ENCODE measurements around the gene P2RX5. TPM values are rescaled to one million over a fixed set of nuclear protein-coding genes. Genes with fewer than 3 reads are reported as not detected.
"Not testable (repeated sequence)": the region's sequence is repeated elsewhere in the genome, so short reads cannot be mapped to it uniquely, and the experiment has no call there.

Gene P2RX5
- total and polyA plus RNA-seq, 4 donors, result 6.0 to 16.8 (median 10.4) TPM

DNA sequence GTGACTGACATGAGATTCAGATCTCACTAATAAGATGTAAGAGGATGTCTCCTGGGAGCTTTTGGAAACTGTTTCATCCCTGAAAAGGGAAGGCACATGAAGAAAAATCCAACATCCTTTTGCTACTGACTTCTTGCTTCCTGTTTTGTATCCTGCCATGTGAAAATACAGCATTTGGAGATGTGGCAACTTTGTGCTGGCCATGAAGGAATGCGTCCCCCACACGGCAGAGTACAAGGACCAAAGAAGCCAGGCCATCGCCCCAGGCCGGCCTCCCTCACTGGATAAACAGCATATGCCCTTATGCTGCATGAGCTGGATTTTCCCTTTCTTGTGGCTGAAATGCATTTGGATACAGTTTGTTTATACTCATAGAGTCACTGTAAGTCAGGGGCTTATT, 22.2 kb upstream of the P2RX5 start:
- peaks cover 3% of the 10 kb centered on the region for H3K4me1 ChIP-seq (ENCODE audit: control insufficient read depth, insufficient read depth, low read length)
- H3K27me3 ChIP-seq (ENCODE audit: control insufficient read depth, insufficient read depth, low read length), result no peaks in the 10 kb centered on the region
- no peaks in the 10 kb centered on the region for H3K9me3 ChIP-seq (ENCODE audit: control insufficient read depth, insufficient read depth, low read length)
- peaks cover 50% of the 10 kb centered on the region for H3K36me3 ChIP-seq (ENCODE audit: control insufficient read depth, insufficient read depth, low read length)
- no peak for DNase-seq (ENCODE audit: low read depth in 4 of 6, low spot score in 6 of 6)
- 89% methylated on average over 4 of the region's 4 CpGs for WGBS (ENCODE audit: insufficient coverage)
- H3K4me3 ChIP-seq (ENCODE audit: low read depth, low read length), result no peak overlapping the region
- H3K27ac ChIP-seq (ENCODE audit: low read depth, low read length), result no peak overlapping the region

GRCh38 chr17:3715296-3715695, 19.3 kb upstream of the P2RX5 start:
- no peaks in the 10 kb centered on the region for H3K27me3 ChIP-seq (ENCODE audit: control insufficient read depth, insufficient read depth, low read length)
- peaks cover 57% of the 10 kb centered on the region for H3K36me3 ChIP-seq (ENCODE audit: control insufficient read depth, insufficient read depth, low read length)
- no peak overlapping the region for H3K27ac ChIP-seq (ENCODE audit: low read depth, low read length)
- no peak overlapping the region for H3K4me3 ChIP-seq (ENCODE audit: low read depth, low read length)
- DNase-seq (ENCODE audit: low read depth in 4 of 6, low spot score in 6 of 6), result no peak
- no peaks in the 10 kb centered on the region for H3K9me3 ChIP-seq (ENCODE audit: control insufficient read depth, insufficient read depth, low read length)
- 83% methylated on average over 5 of the region's 8 CpGs for WGBS (ENCODE audit: insufficient coverage)
- H3K4me1 ChIP-seq (ENCODE audit: control insufficient read depth, insufficient read depth, low read length), result no peaks in the 10 kb centered on the region

GRCh38 chr17:3712811-3713463, 17.0 kb upstream of the P2RX5 start:
- no peak overlapping the region for H3K27ac ChIP-seq (ENCODE audit: low read depth, low read length)
- no peaks in the 10 kb centered on the region for H3K4me1 ChIP-seq (ENCODE audit: control insufficient read depth, insufficient read depth, low read length)
- H3K9me3 ChIP-seq (ENCODE audit: control insufficient read depth, insufficient read depth, low read length), result no peaks in the 10 kb centered on the region
- 86% methylated on average over 11 of the region's 13 CpGs for WGBS (ENCODE audit: insufficient coverage)
- no peak overlapping the region for H3K4me3 ChIP-seq (ENCODE audit: low read depth, low read length)
- DNase-seq (ENCODE audit: low read depth in 4 of 6, low spot score in 6 of 6), result no peak
- H3K27me3 ChIP-seq (ENCODE audit: control insufficient read depth, insufficient read depth, low read length), result no peaks in the 10 kb centered on the region
- peaks cover 46% of the 10 kb centered on the region for H3K36me3 ChIP-seq (ENCODE audit: control insufficient read depth, insufficient read depth, low read length)

DNA sequence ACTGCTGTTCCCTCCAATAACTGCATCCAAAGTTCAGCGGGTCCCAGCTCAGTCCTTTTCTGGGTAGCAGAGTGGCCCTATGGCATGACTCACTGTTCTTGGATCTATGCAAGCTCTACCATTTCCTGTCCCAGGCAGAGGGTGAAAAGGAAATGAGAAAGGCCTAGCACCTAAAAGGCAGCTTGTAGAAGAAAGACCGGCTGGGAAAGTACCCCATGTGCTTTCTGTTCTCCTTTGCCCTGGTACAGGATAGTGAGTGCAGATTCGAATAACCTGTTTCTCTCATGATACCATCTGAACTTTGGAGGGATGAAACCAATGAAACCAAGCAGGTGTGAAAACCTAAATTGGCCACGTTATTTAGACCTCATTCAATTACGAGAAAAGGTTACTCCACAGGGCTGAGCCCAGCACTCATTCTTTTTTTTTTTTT, 15.0 kb upstream of the P2RX5 start:
- 60% methylated on average over 1 of the region's 5 CpGs for WGBS (ENCODE audit: insufficient coverage)
- H3K9me3 ChIP-seq (ENCODE audit: control insufficient read depth, insufficient read depth, low read length), result no peaks in the 10 kb centered on the region
- no peak overlapping the region for H3K4me3 ChIP-seq (ENCODE audit: low read depth, low read length)
- H3K27ac ChIP-seq (ENCODE audit: low read depth, low read length), result no peak overlapping the region
- DNase-seq (ENCODE audit: low read depth in 4 of 6, low spot score in 6 of 6), result no peak
- peaks cover 33% of the 10 kb centered on the region for H3K36me3 ChIP-seq (ENCODE audit: control insufficient read depth, insufficient read depth, low read length)
- no peaks in the 10 kb centered on the region for H3K27me3 ChIP-seq (ENCODE audit: control insufficient read depth, insufficient read depth, low read length)
- H3K4me1 ChIP-seq (ENCODE audit: control insufficient read depth, insufficient read depth, low read length), result no peaks in the 10 kb centered on the region

GRCh38 chr17:3708366-3708765, 12.4 kb upstream of the P2RX5 start:
- no peaks in the 10 kb centered on the region for H3K9me3 ChIP-seq (ENCODE audit: control insufficient read depth, insufficient read depth, low read length)

GRCh38 chr17:3705718-3705984, 9.7 kb upstream of the P2RX5 start:
- not testable (repeated sequence) for H3K27me3 ChIP-seq (ENCODE audit: control insufficient read depth, insufficient read depth, low read length); H3K36me3 ChIP-seq (ENCODE audit: control insufficient read depth, insufficient read depth, low read length); DNase-seq (ENCODE audit: low read depth in 4 of 6, low spot score in 6 of 6); H3K4me3 ChIP-seq (ENCODE audit: low read depth, low read length); H3K4me1 ChIP-seq (ENCODE audit: control insufficient read depth, insufficient read depth, low read length); H3K27ac ChIP-seq (ENCODE audit: low read depth, low read length); H3K9me3 ChIP-seq (ENCODE audit: control insufficient read depth, insufficient read depth, low read length)
- WGBS (ENCODE audit: insufficient coverage), result 100% methylated on average over 1 of the region's 1 CpG

More at GRCh38 chr17:3708366-3708765, 12.4 kb upstream of the P2RX5 start:
- Histone ChIP-seq H3K4me3 (ENCODE audit: low read depth, low read length) (no peak overlapping the region), H3K4me1 (ENCODE audit: control insufficient read depth, insufficient read depth, low read length) (no peaks in the 10 kb centered on the region), H3K36me3 (ENCODE audit: control insufficient read depth, insufficient read depth, low read length) (peaks cover 17% of the 10 kb centered on the region), H3K27ac (ENCODE audit: low read depth, low read length) (no peak overlapping the region), H3K27me3 (ENCODE audit: control insufficient read depth, insufficient read depth, low read length) (no peaks in the 10 kb centered on the region)
- 96% methylated on average over 3 of the region's 3 CpGs for WGBS (ENCODE audit: insufficient coverage)
- no peak for DNase-seq (ENCODE audit: low read depth in 4 of 6, low spot score in 6 of 6)

DNA sequence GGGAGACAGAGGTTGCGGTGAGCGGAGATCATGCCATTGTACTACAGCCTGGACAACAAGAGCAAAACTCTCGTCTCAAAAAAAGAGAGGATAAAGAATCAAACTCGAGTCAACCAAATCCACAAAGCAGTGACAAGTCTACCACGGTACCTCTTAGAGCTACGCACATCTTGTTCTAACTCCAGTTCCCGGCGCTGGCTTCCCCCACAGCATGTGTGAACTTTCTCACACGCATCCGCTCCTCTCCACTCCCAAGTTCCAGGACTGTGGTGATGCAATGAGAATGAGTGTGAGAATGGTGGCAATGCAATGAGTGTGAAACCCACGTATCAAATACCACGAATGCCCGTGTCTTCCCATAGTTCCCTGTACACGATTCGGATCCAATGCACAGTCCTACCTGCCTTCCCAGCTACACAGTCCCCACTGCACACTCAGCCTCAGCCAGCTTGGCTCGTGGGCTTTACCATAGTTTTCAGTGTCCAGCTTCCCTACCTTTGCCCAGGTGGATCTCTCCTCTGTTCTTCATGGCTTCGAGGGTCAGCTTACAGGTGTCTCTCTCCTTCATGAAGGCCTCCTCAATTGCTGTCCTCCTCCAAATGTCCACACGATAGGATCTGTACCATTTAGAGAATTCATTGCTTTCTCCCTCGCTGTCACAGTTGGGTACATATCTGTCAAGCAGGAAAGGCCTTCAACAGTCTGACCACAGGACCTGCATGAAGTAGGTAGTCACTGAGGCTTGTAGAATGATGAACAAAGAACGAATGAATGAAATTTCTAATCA, 9.2 kb upstream of the P2RX5 start:
- peaks cover 5% of the 10 kb centered on the region for H3K36me3 ChIP-seq (ENCODE audit: control insufficient read depth, insufficient read depth, low read length)
- H3K4me1 ChIP-seq (ENCODE audit: control insufficient read depth, insufficient read depth, low read length), result no peaks in the 10 kb centered on the region
- H3K4me3 ChIP-seq (ENCODE audit: low read depth, low read length), result no peak overlapping the region
- no peaks in the 10 kb centered on the region for H3K27me3 ChIP-seq (ENCODE audit: control insufficient read depth, insufficient read depth, low read length)
- no peak overlapping the region for H3K27ac ChIP-seq (ENCODE audit: low read depth, low read length)
- H3K9me3 ChIP-seq (ENCODE audit: control insufficient read depth, insufficient read depth, low read length), result no peaks in the 10 kb centered on the region
- DNase-seq (ENCODE audit: low read depth in 4 of 6, low spot score in 6 of 6), result no peak
- WGBS (ENCODE audit: insufficient coverage), result 82% methylated on average over 10 of the region's 20 CpGs

GRCh38 chr17:3702041-3702539, 6.1 kb upstream of the P2RX5 start:
- not testable (repeated sequence) for H3K36me3 ChIP-seq (ENCODE audit: control insufficient read depth, insufficient read depth, low read length); H3K27ac ChIP-seq (ENCODE audit: low read depth, low read length); H3K9me3 ChIP-seq (ENCODE audit: control insufficient read depth, insufficient read depth, low read length); DNase-seq (ENCODE audit: low read depth in 4 of 6, low spot score in 6 of 6); H3K4me1 ChIP-seq (ENCODE audit: control insufficient read depth, insufficient read depth, low read length); H3K27me3 ChIP-seq (ENCODE audit: control insufficient read depth, insufficient read depth, low read length); H3K4me3 ChIP-seq (ENCODE audit: low read depth, low read length)
- 100% methylated on average over 4 of the region's 7 CpGs for WGBS (ENCODE audit: insufficient coverage)

GRCh38 chr17:3699951-3700350, 4.0 kb upstream of the P2RX5 start:
- Histone ChIP-seq H3K27me3 (ENCODE audit: control insufficient read depth, insufficient read depth, low read length) (peaks cover 25% of the 10 kb centered on the region), H3K4me1 (ENCODE audit: control insufficient read depth, insufficient read depth, low read length) (peaks cover 17% of the 10 kb centered on the region), H3K27ac (ENCODE audit: low read depth, low read length) (no peak overlapping the region), H3K36me3 (ENCODE audit: control insufficient read depth, insufficient read depth, low read length) (peaks cover 5% of the 10 kb centered on the region), H3K4me3 (ENCODE audit: low read depth, low read length) (no peak overlapping the region), H3K9me3 (ENCODE audit: control insufficient read depth, insufficient read depth, low read length) (no peaks in the 10 kb centered on the region)
- no peak for DNase-seq (ENCODE audit: low read depth in 4 of 6, low spot score in 6 of 6)
- WGBS (ENCODE audit: insufficient coverage), result 95% methylated on average over 4 of the region's 4 CpGs

- no peak overlapping the region for H3K4me3 ChIP-seq (ENCODE audit: low read depth, low read length)
- WGBS (ENCODE audit: insufficient coverage), result no CpG with 5 or more reads among the region's 4 CpGs
- H3K27ac ChIP-seq (ENCODE audit: low read depth, low read length), result no peak overlapping the region
- no peaks in the 10 kb centered on the region for H3K9me3 ChIP-seq (ENCODE audit: control insufficient read depth, insufficient read depth, low read length)
- peaks cover 5% of the 10 kb centered on the region for H3K36me3 ChIP-seq (ENCODE audit: control insufficient read depth, insufficient read depth, low read length)
- no peak for DNase-seq (ENCODE audit: low read depth in 4 of 6, low spot score in 6 of 6)
- H3K4me1 ChIP-seq (ENCODE audit: control insufficient read depth, insufficient read depth, low read length), result peaks cover 24% of the 10 kb centered on the region
- peaks cover 38% of the 10 kb centered on the region for H3K27me3 ChIP-seq (ENCODE audit: control insufficient read depth, insufficient read depth, low read length)
Observed at GRCh38 chr17:3698139-3698538, 2.2 kb upstream of the P2RX5 start.
